Amniotic stem cell (primary cell): ENCODE data around the gene MBD3L1.

ENCODE experiments used
- DNase-seq: peaks from one replicate; lab custom pipeline; 2025; lab: John Stamatoyannopoulos, UW

Gene MBD3L1

DNA sequence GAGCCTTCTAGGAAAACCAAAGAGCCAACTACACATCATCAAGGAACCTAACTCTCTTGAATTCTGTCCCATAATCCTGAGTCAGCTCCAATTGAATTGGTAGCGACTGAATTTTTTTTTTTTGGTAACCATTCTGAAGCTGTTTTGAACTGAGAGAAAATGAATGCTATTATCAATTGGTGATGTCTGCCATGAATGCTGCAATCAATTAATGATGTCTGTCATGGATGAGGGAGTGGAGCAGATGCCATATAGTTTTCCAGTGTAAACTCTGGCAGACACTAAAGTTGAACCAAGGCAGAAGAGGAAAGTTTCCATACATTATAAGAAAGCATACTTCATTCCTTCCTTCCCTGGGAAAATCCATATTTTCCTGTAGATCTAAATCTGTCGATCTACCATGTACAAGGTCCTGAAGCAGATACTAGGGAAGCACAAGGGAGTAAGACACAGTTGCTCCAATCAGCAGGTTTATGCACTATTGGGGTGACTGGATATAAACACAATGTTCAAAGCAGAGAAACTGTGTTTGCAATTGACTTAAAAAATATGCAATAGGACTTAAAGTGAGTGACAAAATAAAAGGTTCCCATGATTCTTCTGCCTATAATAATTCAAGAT lies 48.8 kb downstream of the MBD3L1 start:
- DNase-seq, result no peak

DNA sequence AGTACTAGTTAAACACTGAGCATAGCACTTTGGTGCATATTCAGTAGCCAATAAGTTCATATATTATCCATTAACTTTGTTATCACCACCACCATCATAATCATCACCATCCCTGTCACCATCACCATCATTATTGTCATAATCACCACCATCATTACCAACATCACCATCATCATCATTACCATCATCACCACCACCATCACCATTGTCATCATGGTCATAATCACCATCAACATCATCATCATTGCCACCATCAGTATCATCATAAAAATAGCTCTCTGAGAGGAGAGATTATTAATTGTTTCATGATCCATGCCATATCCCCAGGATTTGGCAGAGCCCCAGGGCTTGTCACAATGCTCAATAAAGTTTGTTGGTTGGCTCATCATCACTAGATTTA lies 49.3 kb downstream of the MBD3L1 start:
- DNase-seq, result no peak

DNA sequence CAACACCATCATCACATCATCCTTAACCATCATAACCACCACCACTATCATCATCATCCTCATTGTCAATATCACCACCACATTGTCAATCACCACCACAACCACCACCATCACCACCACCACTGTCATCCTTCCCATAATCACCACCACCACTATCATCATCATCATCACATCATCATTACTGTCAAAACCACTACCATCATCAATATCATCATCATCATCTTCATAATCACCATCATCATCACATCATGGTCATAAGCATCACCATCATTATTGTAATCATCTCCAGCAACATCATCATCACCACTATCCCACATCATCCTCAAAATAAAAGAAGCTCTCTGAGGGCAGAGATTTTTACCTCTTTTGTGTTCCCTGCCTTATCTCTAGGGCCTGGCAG lies 52.2 kb downstream of the MBD3L1 start:
- no peak for DNase-seq

DNA sequence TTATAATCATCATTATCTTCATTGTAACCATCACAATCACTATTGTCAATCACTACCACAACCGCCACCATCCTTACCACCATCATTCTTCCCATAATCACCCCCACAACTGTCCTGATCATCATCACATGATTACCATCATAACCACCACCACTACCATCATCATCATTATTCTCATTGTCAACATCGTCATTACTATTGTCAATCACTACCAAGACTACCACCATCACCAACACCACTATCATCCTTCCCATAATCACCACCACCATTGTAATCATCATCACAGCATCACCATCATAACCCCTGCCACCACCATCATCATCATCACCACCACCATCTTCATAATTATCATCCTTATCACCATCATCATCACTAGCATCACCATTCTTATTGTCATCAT lies 55.2 kb downstream of the MBD3L1 start:
- DNase-seq, result no peak

DNA sequence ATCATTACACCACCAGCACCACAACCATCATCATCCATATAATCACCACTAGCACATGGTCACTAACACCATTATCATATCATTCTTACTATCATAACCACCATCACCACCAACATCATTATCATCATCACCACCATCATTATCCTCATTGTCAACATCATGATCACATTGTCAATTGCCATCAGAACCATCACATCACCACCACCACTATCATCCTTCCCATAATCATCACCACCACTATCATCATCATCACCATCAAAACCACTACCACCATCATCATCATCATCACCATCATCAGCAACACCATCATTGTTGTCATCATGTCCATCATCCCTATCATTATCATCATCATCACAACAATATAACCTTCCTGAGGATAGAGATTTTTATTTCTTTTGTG lies 58.1 kb downstream of the MBD3L1 start:
- DNase-seq, result no peak
